Measurements from ENCODE around the gene CEND1.

Gene CEND1

GRCh38 chr11:811446-812245 lies 21.8 kb upstream of the CEND1 start:
- peak; percentile 69 for DNase-seq

- no peak for DNase-seq
Observed at GRCh38 chr11:810040-810567, 20.2 kb upstream of the CEND1 start.

- DNase-seq, result peak; percentile 98
Observed at GRCh38 chr11:809287-810039, 19.6 kb upstream of the CEND1 start, which contains the start of gene RPLP2. Gene RPLP2 (plus strand): TSS chr11:809967. CDS start chr11:810235, 268 bp downstream.

GRCh38 chr11:808427-809286 lies 18.8 kb upstream of the CEND1 start:
- DNase-seq, result peak; percentile 68

GRCh38 chr11:804599-804964 lies 14.7 kb upstream of the CEND1 start:
- no peak for DNase-seq

- DNase-seq, result peak; percentile 35
Observed at GRCh38 chr11:803770-804598, 14.1 kb upstream of the CEND1 start.

GRCh38 chr11:803467-803742 lies 13.5 kb upstream of the CEND1 start:
- no peak for DNase-seq

GRCh38 chr11:802693-803466 lies 13.0 kb upstream of the CEND1 start:
- DNase-seq, result no peak

GRCh38 chr11:802018-802617 lies 12.2 kb upstream of the CEND1 start:
- DNase-seq, result no peak

- no peak for DNase-seq
Observed at GRCh38 chr11:801097-801780, 11.3 kb upstream of the CEND1 start.

GRCh38 chr11:800473-800872 lies 10.6 kb upstream of the CEND1 start:
- no peak for DNase-seq

GRCh38 chr11:799641-800316 lies 9.9 kb upstream of the CEND1 start:
- DNase-seq, result no peak

GRCh38 chr11:798093-798713 lies 8.3 kb upstream of the CEND1 start, which contains the start of gene SLC25A22:
Gene SLC25A22 (minus strand): TSS chr11:798281. CDS start chr11:795006, 3,275 bp downstream.
- DNase-seq, result peak; percentile 88

- DNase-seq, result peak; percentile 86
Observed at GRCh38 chr11:797296-798092, 7.6 kb upstream of the CEND1 start.

- DNase-seq, result no peak
Observed at GRCh38 chr11:796565-797295, 6.8 kb upstream of the CEND1 start.

- DNase-seq, result peak; percentile 92
Observed at GRCh38 chr11:795634-796564, 6.0 kb upstream of the CEND1 start.

Data from hematopoietic multipotent progenitor cell treated with erythropoietin and hydrocortisone succinate and interleukin-3 and kit ligand, for 6 days (in vitro differentiated cells).